HepG2 (cell line): ENCODE data around the gene NUDT8. TPM values are rescaled to one million over a fixed set of nuclear protein-coding genes. Genes with fewer than 3 reads are reported as not detected.

Experiments
- ATF4 ChIP-seq, 2 experiments: fragments of 450-650 bp in 1 of 2; sonication (generic) in 1 of 2; formaldehyde crosslinking; IDR thresholded peaks; 2 replicates each; pipeline versions ENCODE4 v1.5.0 to v1.8.0; 2020 to 2022; ENCODE audit warnings: mild to moderate bottlenecking in 1 of 2, missing genetic modification reagents in 1 of 2
- CBFB ChIP-seq: sonication (generic); formaldehyde crosslinking; IDR thresholded peaks from 2 replicates; pipeline ENCODE4 v1.4.0; 2020; ENCODE audit warnings: missing genetic modification reagents
- DZIP1 ChIP-seq: sonication (generic); formaldehyde crosslinking; IDR thresholded peaks from 2 replicates; pipeline ENCODE4 v1.5.0; 2020; ENCODE audit warnings: mild to moderate bottlenecking, missing genetic modification reagents
- HMG20A ChIP-seq: IDR thresholded peaks from 2 replicates; pipeline ENCODE4 v1.6.1; 2016; ENCODE audit warnings: borderline replicate concordance
- KDM1A ChIP-seq: IDR thresholded peaks from 2 replicates; pipeline ENCODE4 v1.6.1; 2016; ENCODE audit warnings: missing compliant biosample characterization
- MTA3 ChIP-seq: sonication (generic); formaldehyde crosslinking; IDR thresholded peaks from 2 replicates; pipeline ENCODE4 v1.4.0; 2020; ENCODE audit warnings: missing genetic modification reagents
- PBX2 ChIP-seq: IDR thresholded peaks from 2 replicates; pipeline ENCODE4 v1.6.1; 2016; ENCODE audit warnings: control low read depth
- PHF21A ChIP-seq: sonication (generic); formaldehyde crosslinking; IDR thresholded peaks from 2 replicates; pipeline ENCODE4 v1.5.0; 2020; ENCODE audit warnings: mild to moderate bottlenecking, missing genetic modification reagents
- SKIL ChIP-seq: sonication (generic); formaldehyde crosslinking; IDR thresholded peaks from 2 replicates; pipeline ENCODE4 v1.8.0; 2022; ENCODE audit warnings: missing genetic modification reagents, mild to moderate bottlenecking, moderate library complexity, borderline replicate concordance
- SMAD9 ChIP-seq: sonication (generic); formaldehyde crosslinking; IDR thresholded peaks from 2 replicates; pipeline ENCODE4 v1.5.1; 2020; ENCODE audit warnings: mild to moderate bottlenecking, missing genetic modification reagents
- SNAPC2 ChIP-seq: sonication (generic); formaldehyde crosslinking; IDR thresholded peaks from 2 replicates; pipeline ENCODE4 v1.8.1; 2022; ENCODE audit warnings: mild to moderate bottlenecking, missing genetic modification reagents
- SP1 ChIP-seq, 2 experiments: fragments of 450-650 bp in 1 of 2; sonication (generic) in 1 of 2; formaldehyde crosslinking in 1 of 2; IDR thresholded peaks; 2 replicates each; pipeline versions ENCODE4 v1.4.0 to v1.6.1; 2016 to 2020; ENCODE audit warnings: missing genetic modification reagents in 1 of 2
- TFE3 ChIP-seq: IDR thresholded peaks from 2 replicates; pipeline ENCODE4 v1.6.1; 2016
- U2AF1 ChIP-seq: fragments of 200-400 bp; formaldehyde crosslinking; optimal IDR thresholded peaks from 2 replicates; pipeline ENCODE3; 2017; ENCODE audit warnings: mild to moderate bottlenecking, low read depth, low read length
- ZNF496 ChIP-seq: sonication (generic); formaldehyde crosslinking; IDR thresholded peaks from 2 replicates; pipeline ENCODE4 v1.8.1; 2023; ENCODE audit warnings: mild to moderate bottlenecking, moderate library complexity, missing genetic modification reagents; ENCODE audit not compliant: insufficient replicate concordance
- ZNF660 ChIP-seq: sonication (generic); formaldehyde crosslinking; IDR thresholded peaks from 2 replicates; pipeline ENCODE4 v1.5.1; 2020; ENCODE audit warnings: mild to moderate bottlenecking, low read depth, missing genetic modification reagents, borderline replicate concordance
- ZNF841 ChIP-seq: sonication (generic); formaldehyde crosslinking; IDR thresholded peaks from 2 replicates; pipeline ENCODE4 v1.8.1; 2023; ENCODE audit warnings: missing genetic modification reagents, borderline replicate concordance
- ZXDC ChIP-seq: sonication (generic); formaldehyde crosslinking; IDR thresholded peaks from 2 replicates; pipeline ENCODE4 v1.5.0; 2020; ENCODE audit warnings: mild to moderate bottlenecking, missing genetic modification reagents
- polyA plus RNA-seq, 8 experiments: library from polyadenylated mRNA; depleted of rRNA in 3 of 8; stranded (reverse) in 7 of 8; unstranded in 1 of 8; fragments of >200 nt; fragmentation: Illumina TruSeq in 4 of 8; extraction: Trizol in 4 of 8; gene quantifications; 2 replicates each; pipeline versions ENCODE4 v1.2.1 to v1.2.3, GENCODE V29; 2011 to 2016; ENCODE audit warnings: low read depth in 4 of 8, missing spikeins in 1 of 8, mixed read lengths in 1 of 8; ENCODE audit not compliant: insufficient read depth in 1 of 8
- total RNA-seq, 5 experiments: library from RNA; depleted of rRNA; stranded (reverse); fragments of >200 nt; fragmentation: Illumina TruSeq; extraction: Trizol; gene quantifications; 2 replicates each; pipeline ENCODE4 v1.2.3, GENCODE V29; 2016; ENCODE audit warnings: low read depth in 1 of 5

NUDT8 gene
- total and polyA plus RNA-seq, 2 of the 13 experiments (the other 11 are each of a cell fraction or from before 2014, with no cell fraction given) = 6.7 to 25.8 TPM

- TF ChIP-seq ATF4 (CRISPR knock-in tag; IDR thresholded peaks at IDR 0.05) = no peak
- no peak for TF ChIP-seq SKIL (CRISPR knock-in tag)
- no peak for TF ChIP-seq U2AF1
- no peak for TF ChIP-seq KDM1A (CRISPR knock-in tag)
- no peak for TF ChIP-seq ZNF496 (CRISPR knock-in tag)
- TF ChIP-seq MTA3 (CRISPR knock-in tag) = no peak
- peak; percentile 68 for TF ChIP-seq PHF21A
- TF ChIP-seq TFE3 (CRISPR knock-in tag) = no peak
- TF ChIP-seq ZNF841 = no peak
- TF ChIP-seq SMAD9 = peak; percentile 81; the same call in 1 of the 2 replicates
- no peak for TF ChIP-seq SNAPC2 (CRISPR knock-in tag)
- no peak for TF ChIP-seq PBX2 (CRISPR knock-in tag)
- TF ChIP-seq ZXDC (CRISPR knock-in tag) = 0 out of 2 replicates have a peak, but pooled peaks have one; percentile 10
- peak; percentile 16; the same call in 1 of the 2 replicates for TF ChIP-seq HMG20A
- peak; percentile 80 for TF ChIP-seq CBFB
- TF ChIP-seq DZIP1 (CRISPR knock-in tag) = no peak
- TF ChIP-seq SP1 (IDR thresholded peaks at IDR 0.05) = no peak
- TF ChIP-seq SP1 (CRISPR knock-in tag; IDR thresholded peaks at IDR 0.05) = peak; percentile 54
- no peak for TF ChIP-seq ZNF660
Measured at GRCh38 chr11:67630228-67630942, 648 bp upstream of the NUDT8 start (continued).
